Measurements from ENCODE around the gene TNNC1.

Gene TNNC1

GRCh38 chr3:52483577-52484381 lies 29.9 kb upstream of the TNNC1 start:
- no peak for DNase-seq

- DNase-seq, result no peak
Measured at GRCh38 chr3:52483081-52483480, 29.2 kb upstream of the TNNC1 start.

- no peak for DNase-seq
Measured at GRCh38 chr3:52481819-52482521, 28.1 kb upstream of the TNNC1 start.

GRCh38 chr3:52480768-52481715 lies 27.2 kb upstream of the TNNC1 start:
- no peak for DNase-seq

GRCh38 chr3:52479877-52480575 lies 26.2 kb upstream of the TNNC1 start:
- no peak for DNase-seq

GRCh38 chr3:52479037-52479876 lies 25.4 kb upstream of the TNNC1 start:
- no peak for DNase-seq

- no peak for DNase-seq
Measured at GRCh38 chr3:52477796-52478095, 23.9 kb upstream of the TNNC1 start.

GRCh38 chr3:52477076-52477795 lies 23.4 kb upstream of the TNNC1 start:
- no peak for DNase-seq

GRCh38 chr3:52473026-52473425 lies 19.2 kb upstream of the TNNC1 start:
- DNase-seq, result no peak

- DNase-seq, result no peak
Measured at GRCh38 chr3:52472239-52473000, 18.6 kb upstream of the TNNC1 start.

- no peak for DNase-seq
Measured at GRCh38 chr3:52471371-52472238, 17.8 kb upstream of the TNNC1 start.

GRCh38 chr3:52470920-52471319 lies 17.1 kb upstream of the TNNC1 start:
- no peak for DNase-seq

- no peak for DNase-seq
Measured at GRCh38 chr3:52469001-52469400, 15.2 kb upstream of the TNNC1 start.

GRCh38 chr3:52468336-52468735 lies 14.5 kb upstream of the TNNC1 start:
- no peak for DNase-seq

GRCh38 chr3:52463416-52463815 lies 9.6 kb upstream of the TNNC1 start:
- DNase-seq, result no peak

- DNase-seq, result no peak
Measured at GRCh38 chr3:52461874-52462273, 8.0 kb upstream of the TNNC1 start.

- no peak for DNase-seq
Measured at GRCh38 chr3:52458770-52459545, 5.1 kb upstream of the TNNC1 start.

GRCh38 chr3:52458031-52458760 lies 4.4 kb upstream of the TNNC1 start:
- no peak for DNase-seq

Data from activated gamma-delta T cell treated with Interleukin-2 at 50 U/mL for 16 hours (primary cell).